SK-N-SH (cell line): ENCODE data around the gene LRCH2. TPM values are rescaled to one million over a fixed set of nuclear protein-coding genes. Genes with fewer than 3 reads are reported as not detected.

Source experiments
- CTCF ChIA-PET: fragments of 300-600, 350-600 bp; formaldehyde crosslinking; extraction: SDS; loops from one replicate; lab custom pipeline; 2021; lab: Yijun Ruan, JAX
- POLR2A ChIA-PET: fragments of 350-600 bp; sonication (Branson Sonifier 250); formaldehyde crosslinking; extraction: SDS; loops from one replicate; lab custom pipeline; 2020; ENCODE audit warnings: antibody characterized with exemption, inconsistent platforms; lab: Yijun Ruan, JAX
- DNase-seq: peaks from one replicate; pipeline ENCODE4 v3.0.0; 2012
- H2AFZ ChIP-seq: fragments of 200-600 bp; sonication (generic); 2 replicates; pipeline ENCODE4 v1.8.1; 2016; ENCODE audit warnings: antibody characterized with exemption, mild to moderate bottlenecking, low read depth
- H3F3A ChIP-seq: fragments of 200-600 bp; sonication (generic); replicated peaks from 2 replicates; pipeline ENCODE3; 2016; ENCODE audit warnings: antibody characterized with exemption, mild to moderate bottlenecking; ENCODE audit not compliant: insufficient read depth
- H3K27ac ChIP-seq, 2 experiments: fragments of 200-500 bp in 1 of 2; fragments of 200-600 bp in 1 of 2; sonication (Bioruptor generic) in 1 of 2; sonication (generic), shearing (Covaris generic) in 1 of 2; 2 replicates each; pipeline versions ENCODE4 v1.5.1 to v1.6.1; 2014 to 2016; ENCODE audit warnings: low read depth in 2 of 2, inconsistent platforms in 1 of 2, low read length in 1 of 2, mild to moderate bottlenecking in 1 of 2, mixed read lengths in 1 of 2
- H3K27me3 ChIP-seq: fragments of 200-600 bp; sonication (generic), shearing (Covaris generic); 2 replicates; pipeline ENCODE4 v1.6.1; 2016; ENCODE audit warnings: mixed run types; ENCODE audit not compliant: insufficient read depth
- H3K36me3 ChIP-seq, 2 experiments: fragments of 200-500 bp in 1 of 2; fragments of 200-600 bp in 1 of 2; sonication (Bioruptor generic) in 1 of 2; sonication (generic) in 1 of 2; replicated peaks in 1 of 2; 2 replicates each; pipeline versions ENCODE3 to v1.5.1; 2014 to 2016; ENCODE audit warnings: low read length in 1 of 2, mild to moderate bottlenecking in 1 of 2; ENCODE audit not compliant: insufficient read depth in 2 of 2, control insufficient read depth in 1 of 2
- H3K4me1 ChIP-seq, 2 experiments: fragments of 200-500 bp in 1 of 2; fragments of 200-600 bp in 1 of 2; sonication (Bioruptor generic) in 1 of 2; sonication (generic), shearing (Covaris generic) in 1 of 2; 2 replicates each; pipeline versions ENCODE4 v1.5.1 to v1.6.1; 2014 to 2016; ENCODE audit warnings: low read depth in 1 of 2, low read length in 1 of 2, mixed run types in 1 of 2; ENCODE audit not compliant: insufficient read depth in 2 of 2, control insufficient read depth in 1 of 2
- H3K4me2 ChIP-seq: fragments of 200-600 bp; sonication (generic), shearing (Covaris generic); 2 replicates; pipeline ENCODE4 v1.6.1; 2017; ENCODE audit warnings: mixed run types
- H3K4me3 ChIP-seq, 2 experiments: fragments of 200-500 bp in 1 of 2; fragments of 200-600 bp in 1 of 2; sonication (Bioruptor generic) in 1 of 2; sonication (generic), shearing (Covaris generic) in 1 of 2; 2 replicates each; pipeline versions ENCODE4 v1.5.1 to v1.8.1; 2014 to 2016; ENCODE audit warnings: low read depth in 2 of 2, inconsistent platforms in 1 of 2, low read length in 1 of 2, mild to moderate bottlenecking in 1 of 2, mixed read lengths in 1 of 2, moderate library complexity in 1 of 2
- H3K79me2 ChIP-seq: fragments of 200-600 bp; sonication (generic); 2 replicates; pipeline ENCODE4 v1.8.1; 2017; ENCODE audit warnings: mild to moderate bottlenecking; ENCODE audit not compliant: insufficient read depth
- H3K9ac ChIP-seq: fragments of 200-600 bp; sonication (generic); 2 replicates; pipeline ENCODE4 v1.6.1; 2017; ENCODE audit warnings: mixed run types
- H3K9me2 ChIP-seq: fragments of 200-600 bp; sonication (generic); 2 replicates; pipeline ENCODE4 v1.6.1; 2017; ENCODE audit warnings: mixed run types
- H3K9me3 ChIP-seq: fragments of 200-600 bp; sonication (generic); 2 replicates; pipeline ENCODE4 v1.6.1; 2017; ENCODE audit warnings: mixed run types, mild to moderate bottlenecking, moderate library complexity
- H4K20me1 ChIP-seq: fragments of 200-600 bp; sonication (generic); 2 replicates; pipeline ENCODE4 v1.6.1; 2017; ENCODE audit warnings: mild to moderate bottlenecking, mixed run types; ENCODE audit not compliant: insufficient read depth
- CHD2 ChIP-seq: fragments of 150-350 bp; IDR thresholded peaks from 2 replicates; pipeline ENCODE4 v1.6.1; 2018; ENCODE audit warnings: low read length; ENCODE audit not compliant: partially characterized antibody
- CTCF ChIP-seq: fragments of 200-600 bp; sonication (generic); IDR thresholded peaks from 2 replicates; pipeline ENCODE4 v1.6.1; 2017; ENCODE audit warnings: antibody characterized with exemption, mild to moderate bottlenecking, moderate library complexity
- ELF1 ChIP-seq: IDR thresholded peaks from 2 replicates; pipeline ENCODE4 v1.4.0; 2012
- EP300 ChIP-seq, 2 experiments: IDR thresholded peaks; 2 replicates each; pipeline versions ENCODE4 v1.4.0 to v1.6.1; 2012; ENCODE audit warnings: borderline replicate concordance in 1 of 2, low read depth in 1 of 2, low read length in 1 of 2
- EZH2phosphoT487 ChIP-seq: fragments of 200-600 bp; sonication (generic); IDR thresholded peaks from 2 replicates; pipeline ENCODE4 v1.6.1; 2017; ENCODE audit warnings: low read depth, mixed run types, mild to moderate bottlenecking, antibody characterized with exemption, moderate library complexity, borderline replicate concordance
- GABPA ChIP-seq: IDR thresholded peaks from 2 replicates; pipeline ENCODE4 v1.4.0; 2012; ENCODE audit warnings: low read depth, mild to moderate bottlenecking
- GATA2 ChIP-seq: sonication (generic); formaldehyde crosslinking; IDR thresholded peaks from 2 replicates; pipeline ENCODE4 v1.5.0; 2020; ENCODE audit warnings: mild to moderate bottlenecking, missing genetic modification reagents
- JUND ChIP-seq: IDR thresholded peaks from 2 replicates; pipeline ENCODE4 v1.4.0; 2012
- PBX3 ChIP-seq: IDR thresholded peaks from 2 replicates; pipeline ENCODE4; 2012
- POLR2AphosphoS5 ChIP-seq: IDR thresholded peaks from 2 replicates; pipeline ENCODE4 v1.6.1; 2012; ENCODE audit warnings: low read depth, low read length
- RCOR1 ChIP-seq: fragments of 150-350 bp; IDR thresholded peaks from 2 replicates; pipeline ENCODE4 v1.6.1; 2017; ENCODE audit warnings: antibody characterized with exemption, low read length
- REST ChIP-seq: IDR thresholded peaks from 2 replicates; pipeline ENCODE4 v1.6.1; 2012; ENCODE audit warnings: mild to moderate bottlenecking, low read depth, low read length, moderate library complexity
- RFX5 ChIP-seq: IDR thresholded peaks from 2 replicates; pipeline ENCODE4 v1.6.1; 2012; ENCODE audit warnings: mild to moderate bottlenecking, improper control_type of control experiment, low read length
- RXRA ChIP-seq: IDR thresholded peaks from 2 replicates; pipeline ENCODE4 v1.4.0; 2012; ENCODE audit warnings: low read depth, mild to moderate bottlenecking, borderline replicate concordance
- SMC3 ChIP-seq: IDR thresholded peaks from 2 replicates; pipeline ENCODE4 v1.6.1; 2012; ENCODE audit warnings: low read depth, low read length, improper control_type of control experiment
- TAF1 ChIP-seq: IDR thresholded peaks from 2 replicates; pipeline ENCODE4 v1.6.1; 2012; ENCODE audit warnings: low read depth, mild to moderate bottlenecking, low read length, moderate library complexity, borderline replicate concordance
- TCF12 ChIP-seq: IDR thresholded peaks from 2 replicates; pipeline ENCODE4 v1.4.0; 2012
- YY1 ChIP-seq: IDR thresholded peaks from 2 replicates; pipeline ENCODE4 v1.4.0; 2012; ENCODE audit warnings: low read depth, mild to moderate bottlenecking
- WGBS: methylation state at CpG from one replicate; pipeline ENCODE4 v1.1.6; 2017; ENCODE audit warnings: low lambda C conversion rate; 5-methylcytosine and 5-hydroxymethylcytosine counted together
- polyA plus RNA-seq, 3 experiments: library from polyadenylated mRNA; depleted of rRNA; stranded (reverse); fragments of >200 nt; gene quantifications; 2 replicates each; pipeline ENCODE4 v1.2.3, GENCODE V29; 2012
- TF ChIP-seq, protein P1 (sequence below): fragments of 150-350 bp; IDR thresholded peaks from 2 replicates; pipeline ENCODE4 v1.6.1; 2016; ENCODE audit warnings: mild to moderate bottlenecking, low read depth, low read length

The LRCH2 gene
- polyA plus RNA-seq, 1 of the 3 experiments (the other 2 are of a cell fraction), result 1.7 TPM

DNA sequence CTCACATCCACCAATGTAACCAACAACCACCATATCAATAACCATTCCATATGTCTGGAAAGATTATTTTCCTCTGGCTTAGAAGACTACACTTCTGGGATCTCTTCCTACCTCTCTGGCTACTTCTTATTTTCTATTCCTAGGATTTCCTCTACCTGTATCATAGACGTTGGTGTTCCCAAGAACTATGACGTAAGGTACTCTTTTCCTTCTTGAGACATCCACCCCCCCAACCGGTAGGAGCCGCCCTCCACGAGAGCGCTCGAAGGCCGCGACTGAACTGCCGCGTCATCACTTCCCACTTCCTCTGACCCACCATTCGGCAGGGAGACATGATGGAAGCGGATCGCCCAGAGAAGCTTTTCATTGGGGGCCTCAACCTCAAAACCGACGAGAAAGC, 44.8 kb downstream of the LRCH2 start, which contains the start of gene RBMXL3:
TSS of gene RBMXL3 (plus strand) at position 301 of the 400 bp plus-strand sequence. CDS start at position 333, 32 bp downstream.
- Histone ChIP-seq H3K36me3 (no peaks in the 10 kb centered on the region), H3K79me2 (no peaks in the 10 kb centered on the region), H3K9me2 (no peaks in the 10 kb centered on the region), H3K4me1 (no peaks in the 10 kb centered on the region), H2AFZ (no peak within 1 kb of the TSS), H3K27me3 (no peaks in the 10 kb centered on the region), H3K27ac (no peak within 1 kb of the TSS), H3K4me2 (no peak within 1 kb of the TSS), H3K4me3 (no peak within 1 kb of the TSS), H3K9me3 (no peaks in the 10 kb centered on the region), H4K20me1 (no peaks in the 10 kb centered on the region), H3F3A (no peaks in the 10 kb centered on the region), H3K9ac (no peak within 1 kb of the TSS)
- ChIA-PET POLR2A (no interaction called here), CTCF (no interaction called here)
- 75% methylated on average over 16 of the region's 16 CpGs for WGBS
- TF ChIP-seq EZH2phosphoT487, result no peak
- TF ChIP-seq POLR2AphosphoS5, result no peak
- TF ChIP-seq JUND, result no peak
- TF ChIP-seq TAF1, result no peak
- TF ChIP-seq, protein P1, sequence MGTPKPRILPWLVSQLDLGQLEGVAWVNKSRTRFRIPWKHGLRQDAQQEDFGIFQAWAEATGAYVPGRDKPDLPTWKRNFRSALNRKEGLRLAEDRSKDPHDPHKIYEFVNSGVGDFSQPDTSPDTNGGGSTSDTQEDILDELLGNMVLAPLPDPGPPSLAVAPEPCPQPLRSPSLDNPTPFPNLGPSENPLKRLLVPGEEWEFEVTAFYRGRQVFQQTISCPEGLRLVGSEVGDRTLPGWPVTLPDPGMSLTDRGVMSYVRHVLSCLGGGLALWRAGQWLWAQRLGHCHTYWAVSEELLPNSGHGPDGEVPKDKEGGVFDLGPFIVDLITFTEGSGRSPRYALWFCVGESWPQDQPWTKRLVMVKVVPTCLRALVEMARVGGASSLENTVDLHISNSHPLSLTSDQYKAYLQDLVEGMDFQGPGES, result no peak
- TF ChIP-seq SMC3, result no peak
- DNase-seq, result no peak

DNA sequence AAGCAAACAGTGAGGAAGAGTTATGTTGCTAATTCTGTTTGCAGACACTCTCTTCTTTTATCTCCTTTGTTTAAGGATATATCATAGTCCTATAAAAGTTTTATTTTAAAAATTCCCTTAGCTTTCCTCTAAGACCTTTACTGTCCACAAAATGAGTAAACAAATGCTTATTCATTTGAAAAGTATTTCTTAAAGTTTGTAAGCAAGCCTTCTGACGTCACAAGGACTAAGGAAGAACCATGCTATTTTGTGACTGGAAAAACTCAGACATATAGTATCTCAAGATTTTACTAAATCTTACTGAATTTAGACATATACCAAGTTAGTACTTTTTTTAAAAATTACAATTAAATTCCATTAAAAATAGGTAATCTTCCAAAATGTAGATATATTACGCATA, 49.9 kb downstream of the LRCH2 start:
- H3K4me1 ChIP-seq, result no peaks in the 10 kb centered on the region
- no peaks in the 10 kb centered on the region for H3K9me2 ChIP-seq
- H2AFZ ChIP-seq, result no peak overlapping the region
- TF ChIP-seq RCOR1 (no peak), GATA2 (no peak), CTCF (no peak), GABPA (no peak), CHD2 (no peak), POLR2AphosphoS5 (no peak), SMC3 (no peak), REST (no peak), ELF1 (no peak), EP300 (IDR thresholded peaks at IDR 0.05; ENCODE audit: borderline replicate concordance in 1 of 2, low read depth in 1 of 2, low read length in 1 of 2) (no peak), TCF12 (no peak), RXRA (no peak), RFX5 (no peak), PBX3 (no peak), YY1 (no peak)
- TF ChIP-seq, all 33 proteins: peak for 0
- Histone ChIP-seq H3K9me3 (no peaks in the 10 kb centered on the region), H3K36me3 (no peaks in the 10 kb centered on the region), H3K27ac (no peak overlapping the region), H3K9ac (no peak overlapping the region), H3F3A (no peaks in the 10 kb centered on the region), H3K4me2 (no peak overlapping the region), H3K4me3 (no peak overlapping the region), H3K79me2 (no peaks in the 10 kb centered on the region), H3K27me3 (no peaks in the 10 kb centered on the region), H4K20me1 (no peaks in the 10 kb centered on the region)
- CTCF ChIA-PET, result no interaction called here
- WGBS, result 44% methylated on average over 2 of the region's 2 CpGs
- POLR2A ChIA-PET, result no interaction called here
- DNase-seq, result no peak
